GM12864 (cell line): ENCODE data around the gene FAM228A.
A peak's percentile ranks its signal among the peaks of the same experiment; 100 is the strongest.

ENCODE experiments used
- DNase-seq: peaks from one replicate; pipeline ENCODE4 v3.0.0-alpha.2; 2011; ENCODE audit warnings: low read depth
- H3K4me3 ChIP-seq: 2 replicates; pipeline ENCODE4 v1.5.1; 2011; ENCODE audit warnings: mild to moderate bottlenecking, low read depth, low read length, control low read depth
- CTCF ChIP-seq: IDR thresholded peaks from 2 replicates; pipeline ENCODE4 v1.5.1; 2011; ENCODE audit warnings: low read depth, mild to moderate bottlenecking, moderate library complexity, low read length, control low read depth, inconsistent platforms; ENCODE audit errors: missing control alignments

FAM228A gene

GRCh38 chr2:24208490-24208889 is 33.6 kb downstream of the FAM228A start:
- no peak overlapping the region for H3K4me3 ChIP-seq
- DNase-seq = no peak
- no peak for TF ChIP-seq CTCF

GRCh38 chr2:24209389-24210105 is 34.7 kb downstream of the FAM228A start:
- no peak overlapping the region for H3K4me3 ChIP-seq
- no peak for DNase-seq
- no peak for TF ChIP-seq CTCF

- no peak for TF ChIP-seq CTCF
- no peak overlapping the region for H3K4me3 ChIP-seq
- DNase-seq = no peak
These were observed 35.2 kb downstream of the FAM228A start for GRCh38 chr2:24210106-24210455.

- TF ChIP-seq CTCF = no peak
- no peak overlapping the region for H3K4me3 ChIP-seq
These were observed 35.9 kb downstream of the FAM228A start for GRCh38 chr2:24210723-24211122.

GRCh38 chr2:24211408-24211807 is 36.6 kb downstream of the FAM228A start:
- DNase-seq = no peak
- TF ChIP-seq CTCF = no peak
- H3K4me3 ChIP-seq = no peak overlapping the region

More at GRCh38 chr2:24210723-24211122, 35.9 kb downstream of the FAM228A start:
- DNase-seq = no peak

GRCh38 chr2:24214880-24215279 is 40.0 kb downstream of the FAM228A start:
- no peak for TF ChIP-seq CTCF
- DNase-seq = peak; percentile 75
- no peak overlapping the region for H3K4me3 ChIP-seq
